ENCODE measurements around the gene COL5A1. TPM values are rescaled to one million over a fixed set of nuclear protein-coding genes. Genes with fewer than 3 reads are reported as not detected.

Gene COL5A1
- total RNA-seq, 4 donors from 2014 or later = 4.9 to 97.4 (median 11.9) TPM

- no peak for DNase-seq
- no peak for TF ChIP-seq POLR2A (IDR thresholded peaks at IDR 0.05)
- TF ChIP-seq CTCF (IDR thresholded peaks at IDR 0.05) = no peak
- no peaks in the 10 kb centered on the region for H3K36me3 ChIP-seq
Measured at GRCh38 chr9:134753191-134753590, 111.6 kb downstream of the COL5A1 start.

DNA sequence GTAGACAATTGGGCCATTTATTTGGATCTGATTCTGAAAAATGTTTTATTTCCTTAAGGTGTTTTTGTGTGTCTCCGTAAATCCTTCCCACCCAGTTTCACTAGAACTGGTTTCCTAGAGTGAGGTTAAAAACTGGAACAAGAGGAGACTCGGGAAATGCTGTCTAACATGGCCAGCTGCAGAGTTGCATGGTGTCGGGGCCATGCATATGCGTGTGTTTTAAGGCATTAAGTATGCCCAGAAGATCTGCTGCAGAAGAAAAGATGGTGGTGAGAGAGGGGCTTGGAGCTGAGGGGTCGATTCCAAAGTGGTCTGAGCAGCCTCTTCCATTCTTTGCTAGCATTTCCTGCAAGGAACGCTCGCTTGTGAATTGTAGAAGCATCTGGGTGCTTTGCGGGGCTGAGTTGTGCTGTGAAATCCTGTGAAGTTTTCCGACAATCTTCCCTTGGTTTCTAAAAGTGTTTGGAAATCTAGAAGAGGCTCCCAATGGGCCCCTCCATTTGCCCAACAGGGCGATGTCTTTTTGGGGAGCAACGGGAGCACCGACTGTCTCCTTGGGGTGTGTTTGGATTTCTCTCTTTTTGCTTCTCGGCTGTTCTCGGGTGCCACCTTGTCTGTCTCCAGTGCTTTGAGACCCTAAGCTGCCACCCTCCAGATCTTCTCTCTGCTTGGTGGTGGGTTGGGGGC, 113.8 kb downstream of the COL5A1 start:
- H3K27me3 ChIP-seq = no peaks in the 10 kb centered on the region
- TF ChIP-seq CTCF (IDR thresholded peaks at IDR 0.05) (no peak), POLR2A (IDR thresholded peaks at IDR 0.05) (no peak)
- no peak for DNase-seq
- no peaks in the 10 kb centered on the region for H3K9me3 ChIP-seq
- no peak overlapping the region for H3K4me3 ChIP-seq
- no peaks in the 10 kb centered on the region for H3K4me1 ChIP-seq
- no peaks in the 10 kb centered on the region for H3K36me3 ChIP-seq
- no peak overlapping the region for H3K27ac ChIP-seq

More at GRCh38 chr9:134753191-134753590, 111.6 kb downstream of the COL5A1 start:
- Histone ChIP-seq H3K9me3 (no peaks in the 10 kb centered on the region), H3K4me1 (no peaks in the 10 kb centered on the region), H3K27ac (no peak overlapping the region), H3K27me3 (no peaks in the 10 kb centered on the region), H3K4me3 (no peak overlapping the region)

DNA sequence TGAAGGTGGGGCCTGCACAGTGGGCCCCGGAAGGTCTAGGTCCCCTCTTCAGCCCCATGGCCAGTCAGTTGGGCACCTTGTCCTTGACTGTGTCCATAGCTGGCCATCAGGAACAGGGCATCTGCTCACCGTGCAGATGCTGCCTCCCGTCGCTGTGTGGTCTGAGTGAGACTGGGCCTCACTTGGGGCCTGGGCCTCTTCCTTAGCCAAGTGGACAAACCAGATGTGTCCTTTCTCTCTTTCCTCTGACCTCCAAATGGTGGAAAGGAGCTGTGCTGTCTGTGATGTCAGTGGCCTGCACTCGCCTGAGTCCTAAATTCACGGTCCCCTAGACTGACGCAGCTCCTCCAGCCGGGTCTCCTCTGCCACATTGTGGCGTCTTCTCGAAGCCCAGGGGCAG, 114.5 kb downstream of the COL5A1 start:
- Histone ChIP-seq H3K36me3 (no peaks in the 10 kb centered on the region), H3K4me1 (no peaks in the 10 kb centered on the region), H3K27me3 (no peaks in the 10 kb centered on the region), H3K4me3 (no peak overlapping the region), H3K9me3 (no peaks in the 10 kb centered on the region), H3K27ac (no peak overlapping the region)
- no peak for TF ChIP-seq POLR2A (IDR thresholded peaks at IDR 0.05)
- TF ChIP-seq CTCF (IDR thresholded peaks at IDR 0.05) = no peak
- no peak for DNase-seq

DNA sequence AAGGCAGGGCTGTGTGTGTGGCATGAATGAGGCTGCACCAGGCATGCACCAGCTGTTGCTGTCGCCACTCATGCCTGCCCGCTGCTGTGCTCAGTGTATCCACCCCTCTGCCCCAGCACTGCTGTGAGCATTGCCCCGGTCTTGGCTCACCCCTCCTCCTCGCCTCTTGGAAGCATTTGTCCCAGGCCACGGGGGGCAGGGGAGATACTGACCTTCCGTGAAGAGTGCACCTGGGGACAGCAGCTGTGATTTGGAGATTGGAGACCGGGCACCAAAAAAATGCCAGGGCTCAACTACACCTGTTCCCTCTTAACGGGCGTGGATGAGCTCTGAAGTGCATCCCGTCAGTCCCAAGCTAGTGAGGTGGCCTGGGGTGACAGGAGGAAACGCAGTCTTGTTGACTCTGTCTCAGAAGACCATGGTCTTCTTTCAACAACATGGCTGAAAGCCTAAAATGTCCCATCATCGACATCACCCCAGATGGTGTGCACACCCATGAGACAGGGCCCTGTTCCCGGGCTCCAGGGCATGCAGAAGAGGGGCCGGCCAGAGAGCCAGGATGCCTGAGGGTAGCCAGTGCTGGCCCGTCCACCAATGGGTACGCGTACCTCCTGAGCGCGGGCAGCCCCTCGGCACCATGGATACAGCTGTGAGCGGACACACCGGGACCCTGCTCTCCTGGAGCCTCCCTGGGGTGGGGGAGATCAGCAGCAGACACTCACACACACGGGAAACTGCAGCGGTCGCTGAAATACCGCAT, 115.8 kb downstream of the COL5A1 start:
- TF ChIP-seq POLR2A (IDR thresholded peaks at IDR 0.05) = no peak
- TF ChIP-seq CTCF (IDR thresholded peaks at IDR 0.05) = no peak
- Histone ChIP-seq H3K27ac (no peak overlapping the region), H3K36me3 (peaks cover 0 to under 1% (median 0%) of the 10 kb centered on the region in 3 donors), H3K9me3 (no peaks in the 10 kb centered on the region), H3K4me3 (no peak overlapping the region), H3K4me1 (no peaks in the 10 kb centered on the region), H3K27me3 (no peaks in the 10 kb centered on the region)
- no peak for DNase-seq

GRCh38 chr9:134758949-134759607, 117.5 kb downstream of the COL5A1 start:
- H3K36me3 ChIP-seq = peaks cover 0 to 3% (median 0%) of the 10 kb centered on the region in 3 donors
- no peak for DNase-seq
- no peak overlapping the region for H3K4me3 ChIP-seq
- H3K27me3 ChIP-seq = no peaks in the 10 kb centered on the region
- no peaks in the 10 kb centered on the region for H3K9me3 ChIP-seq
- H3K27ac ChIP-seq = no peak overlapping the region
- no peaks in the 10 kb centered on the region for H3K4me1 ChIP-seq
- no peak for TF ChIP-seq POLR2A (IDR thresholded peaks at IDR 0.05)
- no peak for TF ChIP-seq CTCF (IDR thresholded peaks at IDR 0.05)

Data from Peyer's patch (tissue), 4 donors.